ENCODE results near the gene RELL1.
"Not testable (repeated sequence)": the region's sequence is repeated elsewhere in the genome, so short reads cannot be mapped to it uniquely, and the experiment has no call there.

The RELL1 gene

DNA sequence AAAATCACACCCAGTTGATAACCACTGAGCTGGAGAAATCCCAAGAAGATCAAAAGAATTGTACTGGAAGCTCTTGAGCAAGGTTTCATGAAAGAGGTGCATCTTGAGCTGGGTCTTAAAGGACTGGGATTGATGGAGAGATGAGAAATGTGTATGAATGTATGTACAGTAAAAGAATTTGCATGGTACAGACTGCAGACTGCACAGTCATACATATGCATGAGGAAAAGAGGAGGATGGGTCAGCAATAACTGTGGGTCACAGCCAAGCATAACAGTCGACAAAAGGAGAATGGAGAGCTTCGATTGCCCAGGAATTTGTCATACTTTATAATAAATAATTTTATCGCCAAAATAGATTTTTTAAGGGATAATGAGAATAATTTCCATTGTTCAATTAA is 4.8 kb upstream of the RELL1 start:
- no peak for DNase-seq

DNA sequence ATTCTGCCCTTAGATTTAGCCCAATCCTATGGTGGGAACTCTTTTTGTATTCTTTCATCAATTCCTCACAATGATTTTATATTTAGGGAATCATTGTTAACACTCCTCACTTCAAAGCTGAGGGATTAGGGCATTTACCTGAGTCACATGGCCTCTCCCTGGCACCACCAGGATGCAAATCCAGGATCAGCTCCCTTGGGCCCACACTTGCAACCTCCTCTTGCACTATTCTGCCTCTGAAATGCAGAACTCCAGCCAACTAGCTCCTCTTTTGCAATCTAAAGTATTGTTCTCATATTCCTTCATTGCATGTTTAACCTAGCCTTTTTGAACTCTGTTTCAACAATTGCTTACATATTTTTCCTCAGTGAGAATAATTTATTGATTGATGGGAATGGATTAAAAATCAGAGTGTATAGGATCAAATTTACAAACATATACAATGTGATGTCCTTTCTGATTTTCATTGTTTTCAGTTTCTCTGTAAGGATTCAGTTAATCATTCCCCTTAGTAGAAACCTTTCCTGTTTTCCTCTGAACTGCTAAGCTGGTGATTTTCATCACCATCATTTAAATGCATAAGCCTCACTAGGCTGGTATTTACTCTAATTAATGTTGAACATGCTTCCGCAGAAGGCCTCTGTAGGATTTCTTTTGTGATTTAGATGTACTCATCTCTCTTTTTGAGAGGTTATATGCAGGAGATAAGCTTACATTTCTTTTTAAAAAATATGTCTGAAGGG is 3.3 kb upstream of the RELL1 start:
- DNase-seq, result no peak

DNA sequence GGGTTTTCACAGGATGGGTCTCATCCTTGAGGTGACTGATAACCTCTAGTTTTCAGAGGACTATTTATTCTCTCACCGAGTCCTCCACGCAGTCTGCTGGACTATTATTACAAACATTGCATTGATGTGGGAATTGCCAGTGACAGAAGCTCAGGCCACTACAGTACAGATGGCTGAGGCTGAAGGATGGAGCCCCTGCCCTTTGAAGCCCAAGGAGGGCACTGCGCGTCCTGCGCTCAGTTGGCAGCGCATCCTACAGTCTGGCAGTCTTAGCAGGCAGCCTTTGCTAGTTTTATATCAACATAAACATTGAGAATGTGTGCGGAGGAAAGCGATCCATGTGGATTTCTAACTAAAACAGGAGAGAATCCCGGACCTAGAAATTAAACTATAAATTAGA is 1.5 kb upstream of the RELL1 start:
- DNase-seq, result no peak

DNA sequence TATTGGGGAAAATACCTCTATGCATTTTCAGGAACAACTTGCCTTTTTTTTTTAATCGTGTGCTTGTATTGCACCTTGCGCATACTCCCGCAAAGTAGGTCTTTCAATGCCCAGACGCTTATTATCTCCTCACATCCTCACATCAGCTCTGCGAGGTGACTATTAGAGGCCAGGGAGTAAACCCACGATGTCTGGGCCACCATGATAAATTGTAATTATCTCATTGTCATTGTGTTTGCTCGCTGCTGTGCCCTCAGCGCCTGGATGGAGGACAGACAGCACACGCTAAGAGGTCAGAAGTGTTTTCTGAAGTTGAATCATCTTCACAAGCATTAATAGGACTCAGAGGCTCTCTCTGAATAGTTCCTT is 1.0 kb upstream of the RELL1 start:
- DNase-seq, result no peak

DNA sequence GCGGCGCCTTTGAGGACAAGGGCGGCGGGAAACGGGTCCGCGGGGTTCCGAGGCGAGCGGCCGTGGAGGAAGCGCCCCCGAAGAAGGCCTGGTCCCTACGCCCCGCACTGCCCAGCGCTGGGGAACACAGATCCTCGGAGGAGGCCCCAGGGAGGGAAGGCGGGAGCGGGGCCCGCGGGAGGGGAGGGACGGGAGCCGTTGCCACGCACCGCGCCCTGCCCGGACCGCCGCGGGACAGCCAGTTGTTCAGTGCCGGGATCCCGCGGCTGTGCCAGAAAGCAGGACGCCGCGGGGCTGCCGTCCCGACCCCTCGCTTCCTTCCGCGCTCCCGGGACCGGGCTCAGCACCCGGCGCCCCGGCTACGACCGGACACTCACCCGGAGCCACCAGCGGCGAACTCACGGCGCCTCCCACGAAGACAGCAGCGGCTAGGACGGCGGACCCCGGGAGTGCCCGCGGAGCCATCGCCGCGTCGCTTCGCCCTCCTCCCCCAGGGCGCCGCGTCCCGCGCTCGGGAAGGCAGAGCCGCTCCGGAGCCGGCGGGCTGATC is 278 bp downstream of the RELL1 start:
- no peak for DNase-seq

DNA sequence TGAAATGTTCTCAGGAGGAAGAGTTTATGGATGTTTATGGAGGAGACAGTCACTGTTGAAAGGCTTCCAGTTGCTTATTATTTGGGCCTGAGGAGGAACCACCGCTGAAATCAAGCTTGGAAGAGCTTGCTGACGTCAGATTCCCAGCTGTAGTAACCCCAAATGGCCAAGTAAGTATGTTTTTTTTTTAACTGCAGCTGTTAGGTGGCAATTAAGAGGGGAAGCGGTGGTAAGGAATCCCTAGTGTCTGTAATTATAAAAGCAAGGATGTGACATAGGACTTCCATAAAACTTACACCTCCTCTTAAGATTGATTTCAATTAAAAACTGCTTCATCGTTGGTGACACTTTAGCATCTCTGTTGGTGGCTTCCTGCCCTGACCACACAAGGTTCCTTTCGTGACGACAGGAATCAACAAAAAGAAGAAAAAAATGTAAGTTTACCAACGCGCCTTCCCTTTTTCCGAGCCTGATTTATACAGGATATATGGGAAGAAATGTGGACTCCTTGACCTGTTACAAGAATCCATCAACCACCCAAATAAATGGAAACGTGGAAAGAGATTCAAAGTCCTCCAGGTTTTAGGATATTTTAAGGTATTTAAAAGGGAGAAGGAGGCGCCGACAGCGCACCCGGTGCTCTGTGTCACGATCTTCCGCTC is 884 bp downstream of the RELL1 start:
- DNase-seq, result peak; percentile 61

DNA sequence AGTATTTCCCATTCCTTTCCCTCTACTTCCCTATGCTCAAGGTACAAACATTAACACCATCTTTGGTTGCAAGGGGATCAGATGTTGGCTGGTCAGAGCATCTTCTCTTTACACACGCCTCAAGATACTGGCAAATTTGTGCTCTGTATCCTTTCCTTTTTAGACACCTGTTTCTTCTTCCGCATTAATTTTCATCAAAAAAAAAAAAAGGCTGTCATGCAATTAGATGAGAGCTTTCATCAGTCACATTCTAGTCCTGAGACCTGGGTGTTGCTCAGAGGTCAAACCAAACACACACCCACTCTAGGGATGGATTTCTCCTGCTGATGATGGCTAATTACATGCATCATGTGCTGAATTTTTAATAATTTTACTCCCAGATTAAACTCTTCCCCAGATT is 2.0 kb downstream of the RELL1 start:
- no peak for DNase-seq

DNA sequence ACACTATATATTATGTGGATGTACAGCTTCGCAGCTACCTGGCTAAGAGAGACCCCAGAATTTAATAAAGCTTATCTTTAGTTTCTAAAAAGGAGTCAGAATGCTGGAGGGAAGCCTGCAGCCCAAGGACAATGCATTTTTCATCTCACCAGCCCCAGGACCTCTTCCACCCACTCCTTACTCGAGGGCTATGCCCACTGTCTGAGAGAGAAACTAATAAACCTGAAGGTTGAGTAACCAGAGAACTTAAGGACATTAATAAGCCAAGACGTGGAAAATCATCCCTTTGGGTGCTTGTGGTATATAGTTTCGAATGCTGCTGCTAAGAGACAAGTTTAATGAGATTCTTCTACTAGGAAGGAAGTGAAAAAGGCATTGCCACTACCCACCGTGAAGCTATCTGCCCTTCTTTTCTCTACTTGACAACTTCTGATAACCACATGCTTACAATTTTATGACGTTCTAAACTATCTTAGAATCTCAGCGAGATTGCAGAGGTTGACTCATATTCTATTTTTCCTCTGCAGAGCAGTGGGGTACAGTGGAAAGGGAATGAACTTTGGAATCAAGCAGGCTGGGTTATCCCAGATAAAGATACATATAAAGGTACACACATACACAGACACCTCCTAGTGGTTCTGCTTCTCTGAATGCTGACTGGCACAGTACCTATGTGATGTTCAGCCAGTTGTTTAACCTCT is 3.3 kb downstream of the RELL1 start:
- DNase-seq, result peak; percentile 86

DNA sequence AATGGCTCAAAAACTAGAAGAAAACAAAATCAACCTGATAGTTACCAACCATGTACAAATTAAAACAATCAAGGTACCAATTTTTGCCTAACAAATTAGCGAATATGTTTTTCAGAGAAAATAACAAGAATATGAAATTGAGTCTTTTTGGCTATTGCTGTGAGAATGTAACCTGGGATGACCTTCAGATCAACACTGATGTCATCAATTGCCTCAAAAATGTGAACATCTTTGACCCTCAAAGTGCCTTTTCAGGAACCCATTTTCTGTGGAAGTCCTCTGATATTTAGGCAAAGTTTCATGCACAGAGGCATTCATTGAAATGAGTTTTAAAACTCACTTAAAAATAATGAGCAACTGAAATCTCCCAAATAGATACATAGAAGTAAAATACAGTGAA is 6.1 kb downstream of the RELL1 start:
- DNase-seq, result no peak

DNA sequence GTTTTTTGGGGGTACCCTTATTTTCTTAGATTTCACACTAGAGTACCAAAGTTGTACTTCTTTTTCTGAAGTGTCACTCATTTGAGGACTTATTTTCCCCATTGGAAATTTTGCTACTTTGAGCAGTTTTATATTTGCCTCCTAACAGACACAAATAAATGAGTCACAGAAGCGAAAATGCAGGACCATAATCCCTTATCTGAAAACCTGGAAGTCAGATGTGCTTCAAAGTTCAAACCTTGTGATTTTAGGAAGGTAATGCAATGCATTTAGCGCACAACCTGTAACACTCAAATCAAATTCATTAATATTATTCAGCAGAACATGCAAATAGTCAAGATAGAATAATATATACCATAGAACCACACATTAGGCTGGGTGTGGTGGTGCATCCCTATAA is 6.9 kb downstream of the RELL1 start:
- no peak for DNase-seq

DNA sequence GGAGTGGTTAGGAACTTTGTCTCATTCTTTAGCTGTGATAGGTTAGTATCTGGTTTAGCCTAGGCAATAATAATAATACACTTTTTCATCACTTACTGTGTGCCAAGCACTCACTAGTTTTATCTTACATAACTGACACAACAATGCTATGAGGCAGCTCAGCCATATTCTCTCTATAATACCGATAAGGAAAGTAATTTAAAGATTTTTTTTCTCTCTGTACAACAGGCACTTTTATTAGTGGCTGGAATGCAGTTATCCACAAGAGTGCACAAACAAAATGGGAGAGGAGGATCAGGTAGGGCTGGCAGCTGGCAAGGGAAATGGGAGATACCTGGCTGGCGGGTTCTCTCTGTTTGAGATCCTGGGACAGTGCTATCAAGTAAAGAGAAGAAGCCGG is 7.6 kb downstream of the RELL1 start:
- no peak for DNase-seq

DNA sequence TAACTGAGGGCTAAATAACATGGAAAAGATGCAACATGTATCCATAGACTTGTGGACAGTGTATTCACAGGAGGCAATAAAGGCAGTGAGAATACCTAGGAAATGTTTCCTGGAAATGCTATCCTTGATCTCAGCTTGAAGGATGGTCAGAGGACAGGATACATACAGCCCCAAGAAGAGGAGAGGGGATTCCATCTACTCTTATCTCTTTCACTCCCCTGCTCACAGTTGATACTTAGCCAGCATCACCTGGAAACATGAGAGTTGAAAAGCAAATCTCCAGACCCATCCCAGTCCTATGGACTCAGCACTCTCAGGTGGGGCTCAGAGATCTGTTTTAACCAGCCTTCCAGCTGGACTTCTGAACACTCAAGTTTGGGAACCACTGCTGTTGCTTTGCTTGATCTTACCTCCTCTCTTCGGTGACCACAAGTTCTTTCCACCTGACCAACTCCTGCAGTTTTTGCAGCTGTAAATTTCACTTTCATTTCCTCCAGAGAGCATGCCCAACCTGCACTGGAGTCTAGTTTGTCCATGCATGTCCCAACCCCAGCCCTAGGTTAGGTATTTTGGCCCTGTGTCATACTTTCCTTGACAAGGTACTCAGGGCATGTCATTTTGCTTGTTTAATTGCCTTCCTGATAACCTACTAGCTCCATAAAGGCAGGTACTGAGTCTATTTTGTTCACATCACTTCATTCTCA is 10.4 kb downstream of the RELL1 start:
- no peak for DNase-seq

DNA sequence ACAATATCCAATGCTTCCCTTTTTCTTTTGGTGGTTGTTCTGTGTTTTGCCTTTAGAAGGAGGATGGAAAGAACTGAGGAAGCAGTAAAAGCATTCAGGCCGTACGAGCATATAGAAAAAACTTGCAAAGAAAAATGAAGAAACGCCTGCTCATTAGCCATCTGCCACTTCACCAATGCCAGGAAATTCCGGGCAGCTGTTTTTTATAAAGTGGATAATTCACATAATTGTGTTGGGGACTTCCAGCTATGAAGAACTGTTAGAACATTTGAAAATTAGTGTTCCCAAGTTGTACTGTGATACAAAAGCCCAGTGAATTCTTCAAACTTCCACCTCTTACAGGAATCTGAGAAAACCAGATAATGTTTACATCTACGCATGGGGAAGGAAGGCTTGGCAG is 11.7 kb downstream of the RELL1 start:
- no peak for DNase-seq

DNA sequence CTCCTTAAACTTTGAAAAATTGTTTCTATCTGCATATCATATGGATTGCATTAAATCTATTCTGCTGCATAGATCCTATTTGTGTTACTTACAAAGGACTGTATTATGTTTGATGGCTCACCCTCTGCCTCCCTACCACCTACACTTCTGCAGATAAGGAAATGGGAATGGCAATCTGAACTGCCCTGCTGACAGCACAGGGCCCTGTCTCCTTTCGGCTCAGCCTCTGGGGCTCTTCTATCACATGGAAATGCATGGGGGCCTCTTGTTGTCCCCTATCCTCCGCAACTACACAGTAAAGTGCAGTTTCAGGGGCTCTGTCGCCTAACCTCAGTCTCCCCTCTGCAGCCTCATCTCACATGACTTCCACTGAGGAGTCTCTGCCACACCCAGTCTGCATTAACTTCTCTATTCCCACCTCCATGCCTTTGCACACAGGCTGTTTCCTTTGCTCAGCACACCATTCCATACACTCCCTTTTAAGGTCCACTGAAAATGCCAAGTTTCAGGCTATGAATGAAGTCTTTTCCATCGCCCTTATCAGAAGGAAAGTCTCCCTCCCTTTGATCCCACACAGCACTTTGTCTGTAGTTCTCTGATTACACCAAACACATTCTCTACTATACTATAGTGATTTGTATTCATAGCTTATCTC is 12.5 kb downstream of the RELL1 start:
- no peak for DNase-seq

DNA sequence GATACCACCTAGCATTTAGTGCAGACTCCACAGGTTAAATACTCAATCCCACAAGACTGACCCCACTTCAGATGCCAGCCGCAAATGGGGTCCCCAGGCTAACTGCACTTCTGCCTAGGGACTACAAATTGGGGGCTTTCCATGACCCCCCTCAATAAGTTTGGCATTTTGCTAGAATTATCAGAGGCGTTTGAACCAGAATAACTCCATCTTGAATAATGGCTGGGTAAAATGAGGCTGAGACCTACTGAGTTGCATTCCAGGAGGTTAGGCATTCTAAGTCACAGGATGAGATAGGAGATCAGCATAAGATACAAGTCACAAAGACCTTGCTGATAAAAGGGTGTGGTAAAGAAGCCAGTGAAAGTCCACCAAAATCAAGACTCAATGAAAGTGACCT is 15.1 kb downstream of the RELL1 start:
- no peak for DNase-seq

DNA sequence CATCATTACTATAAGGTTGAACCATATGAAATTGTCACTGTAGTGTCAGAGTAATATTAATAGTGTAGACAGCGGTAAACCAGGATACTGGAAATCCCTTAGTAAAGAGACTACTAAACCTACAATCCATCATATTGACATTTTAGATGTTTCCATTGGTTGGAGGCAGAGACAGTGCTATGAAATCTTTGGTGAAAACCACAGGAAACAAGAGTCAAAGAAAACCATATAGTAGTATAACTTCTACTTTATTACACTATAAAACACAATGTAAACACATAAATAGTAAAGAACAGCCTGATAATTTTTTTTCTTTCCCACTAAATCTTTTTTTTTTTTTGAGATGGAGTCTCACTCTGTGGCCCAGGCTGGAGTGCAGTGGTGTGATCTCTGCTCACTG is 15.9 kb downstream of the RELL1 start:
- DNase-seq, result no peak

DNA sequence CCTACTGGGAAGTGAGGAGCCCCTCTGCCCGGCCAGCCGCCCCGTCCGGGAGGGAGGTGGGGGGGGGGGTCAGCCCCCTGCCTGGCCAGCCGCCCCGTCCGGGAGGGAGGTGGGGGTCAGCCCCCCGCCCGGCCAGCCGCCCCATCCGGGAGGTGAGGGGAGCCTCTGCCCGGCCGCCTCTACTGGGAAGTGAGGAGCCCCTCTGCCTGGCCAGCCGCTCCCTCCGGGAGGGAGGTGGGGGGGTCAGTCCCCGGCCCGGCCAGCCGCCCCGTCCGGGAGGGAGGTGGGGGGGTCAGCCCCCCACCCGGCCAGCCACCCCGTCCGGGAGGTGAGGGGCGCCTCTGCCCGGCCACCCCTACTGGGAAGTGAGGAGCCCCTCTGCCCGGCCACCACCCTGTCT is 17.1 kb downstream of the RELL1 start:
- DNase-seq, result not testable (repeated sequence)

DNA sequence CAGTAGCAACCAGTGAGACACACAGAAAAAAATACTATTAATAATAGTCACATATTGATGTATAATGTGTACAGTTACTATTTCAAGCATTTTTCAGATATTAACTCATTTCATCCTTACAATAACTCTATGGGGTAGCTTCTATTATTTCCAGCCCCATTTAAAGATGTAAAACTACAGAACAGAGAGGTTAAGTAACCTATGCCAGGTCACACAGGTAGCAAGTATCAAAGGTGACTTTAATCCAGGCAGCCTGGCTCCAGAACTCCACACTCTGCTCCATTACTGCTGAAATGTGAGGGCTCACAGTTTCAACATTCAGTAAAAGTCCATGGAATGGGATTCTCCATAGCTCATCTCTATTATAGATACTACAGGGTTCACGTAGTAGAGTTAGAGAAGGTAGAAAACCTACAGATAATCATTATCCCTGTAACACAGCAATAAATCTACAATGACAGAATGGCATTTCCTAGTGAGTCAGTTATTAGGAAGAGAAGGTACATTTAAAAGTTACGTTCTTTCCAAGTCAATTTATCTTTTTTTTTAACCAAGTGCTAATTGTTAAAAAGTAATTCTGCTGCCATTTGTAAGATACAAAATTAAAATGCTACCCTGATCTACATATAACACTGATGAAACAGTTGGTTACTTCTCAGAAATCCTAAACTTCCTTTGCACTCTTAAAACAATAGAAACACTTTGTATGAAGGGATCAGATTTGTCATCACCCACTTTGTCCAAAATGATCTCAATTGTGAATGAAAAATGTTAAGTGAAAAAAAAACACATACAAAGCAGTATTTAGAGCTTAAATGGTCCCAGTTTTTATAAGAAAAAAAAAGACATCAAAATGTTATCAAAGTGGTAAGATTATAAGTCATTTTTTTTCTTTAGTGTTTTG is 18.7 kb downstream of the RELL1 start:
- DNase-seq, result no peak

DNA sequence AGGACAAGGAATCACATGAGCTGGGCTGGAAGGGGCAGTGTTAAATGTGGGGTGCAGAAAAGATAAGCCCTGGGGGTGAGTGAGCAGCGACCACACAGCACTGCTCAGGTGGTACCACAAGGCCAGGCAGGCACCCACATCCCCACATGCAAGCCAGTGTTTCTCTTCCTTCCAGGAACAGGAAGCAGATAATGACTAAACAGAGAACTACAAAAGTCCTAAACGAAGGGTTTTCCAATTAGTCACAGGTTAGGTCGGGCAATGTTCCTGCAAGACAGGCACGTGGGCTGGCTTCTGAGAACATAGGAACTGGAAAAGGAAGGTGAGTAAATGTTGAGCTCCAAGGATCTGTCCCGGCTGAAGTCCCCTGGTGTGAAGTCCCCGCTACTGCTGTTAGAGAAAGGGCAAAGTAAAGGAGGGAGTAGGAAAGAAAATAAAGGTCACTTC is 19.5 kb downstream of the RELL1 start:
- peak; percentile 52 for DNase-seq

DNA sequence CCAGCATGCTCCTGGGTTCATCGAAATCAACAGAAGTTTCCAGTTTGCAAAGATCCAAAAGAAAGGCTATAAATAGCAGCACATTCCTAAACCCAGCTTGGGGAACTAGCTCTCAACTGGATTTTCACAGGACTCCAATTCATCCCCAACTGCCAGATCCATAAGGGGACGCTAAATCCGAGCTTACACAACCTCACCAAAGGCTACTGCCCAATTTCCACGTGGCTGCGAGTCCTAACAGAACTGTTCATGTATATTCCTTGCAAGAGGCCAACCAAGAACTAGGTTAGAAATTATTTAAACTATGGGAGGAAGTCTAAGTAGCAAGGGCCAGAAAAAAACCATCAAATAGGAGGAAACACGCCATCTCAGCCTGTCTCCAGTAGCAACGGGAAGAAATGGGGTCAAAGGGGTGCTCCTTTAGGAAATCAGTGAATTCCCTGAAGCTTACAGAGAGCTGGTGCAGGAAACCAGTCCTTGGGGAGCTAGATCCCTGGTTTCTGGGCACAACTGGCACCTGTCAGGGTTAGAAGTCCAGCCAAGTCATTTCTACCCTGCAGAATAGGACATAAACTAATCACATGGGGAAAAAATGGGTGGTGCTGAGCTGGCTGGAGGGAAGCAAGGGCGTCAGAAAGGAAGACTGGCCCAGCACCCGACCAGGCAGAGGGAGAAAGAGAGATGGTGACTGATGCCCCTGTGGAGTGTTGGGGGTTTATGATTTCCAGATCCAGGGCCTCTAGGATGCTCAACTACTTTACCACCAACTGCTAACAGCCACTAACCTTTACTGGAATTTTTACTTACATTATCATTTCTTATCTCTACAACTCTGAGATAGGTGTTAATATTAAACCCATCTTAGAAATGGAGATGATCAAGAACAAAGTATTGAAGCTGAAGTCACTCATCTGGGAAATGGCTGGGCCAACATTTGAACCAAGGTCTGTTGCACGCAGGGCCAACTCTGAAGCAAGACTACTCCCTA is 20.5 kb downstream of the RELL1 start:
- DNase-seq, result no peak
